UCSD-AML1 (cell line): ENCODE measurements around the gene NOC3L.
"Not testable (repeated sequence)": the region's sequence is repeated elsewhere in the genome, so short reads cannot be mapped to it uniquely, and the experiment has no call there.

ENCODE experiments used
- DNase-seq: peaks from one replicate; lab custom pipeline; 2025; ENCODE audit not compliant: unreplicated experiment; lab: John Stamatoyannopoulos, UW

Gene NOC3L

GRCh38 chr10:94361171-94361794, 1.5 kb downstream of the NOC3L start:
- DNase-seq: no peak

GRCh38 chr10:94358480-94358879, 4.3 kb downstream of the NOC3L start:
- DNase-seq: no peak

DNA sequence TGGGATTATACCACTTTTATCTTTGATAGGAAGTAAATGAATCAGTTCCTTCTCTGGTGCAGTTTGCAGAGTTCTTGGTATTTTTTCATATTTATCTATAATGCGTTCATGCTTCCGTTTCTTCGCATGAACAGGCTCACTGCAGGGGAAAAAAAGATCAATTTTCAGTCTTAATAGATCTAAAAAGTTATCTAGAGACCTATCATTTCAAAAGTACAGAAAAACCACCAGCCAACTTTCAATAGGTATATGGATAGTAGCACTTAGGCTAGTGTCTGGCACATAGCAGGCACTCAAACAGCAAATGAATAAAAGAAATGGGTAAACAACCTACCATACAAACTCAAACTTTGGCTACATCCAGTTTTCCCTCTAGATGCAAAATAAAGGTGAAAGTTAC, 5.5 kb downstream of the NOC3L start:
- no peak for DNase-seq

- no peak for DNase-seq
Observed at GRCh38 chr10:94355841-94356240, 6.9 kb downstream of the NOC3L start.

DNA sequence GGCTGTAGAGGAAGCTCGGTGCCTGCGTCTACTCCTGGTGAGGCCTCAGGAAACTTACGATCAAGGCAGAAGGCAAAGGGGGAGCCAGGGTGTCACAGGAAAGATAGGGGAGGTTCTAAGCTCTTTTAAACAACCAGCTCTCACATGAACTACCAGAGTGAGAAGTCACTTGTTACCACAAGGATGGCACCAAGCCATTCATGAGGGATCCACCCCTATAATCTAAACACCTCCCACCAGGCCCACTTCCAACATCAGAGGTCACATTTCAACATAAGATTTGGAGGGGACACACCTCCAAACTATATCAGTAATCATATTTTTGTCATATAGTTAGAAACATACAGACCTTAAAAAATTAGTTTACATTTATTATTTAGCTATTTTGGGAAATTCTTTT, 9.4 kb downstream of the NOC3L start:
- DNase-seq: no peak

GRCh38 chr10:94351089-94351488, 11.7 kb downstream of the NOC3L start:
- DNase-seq: no peak

DNA sequence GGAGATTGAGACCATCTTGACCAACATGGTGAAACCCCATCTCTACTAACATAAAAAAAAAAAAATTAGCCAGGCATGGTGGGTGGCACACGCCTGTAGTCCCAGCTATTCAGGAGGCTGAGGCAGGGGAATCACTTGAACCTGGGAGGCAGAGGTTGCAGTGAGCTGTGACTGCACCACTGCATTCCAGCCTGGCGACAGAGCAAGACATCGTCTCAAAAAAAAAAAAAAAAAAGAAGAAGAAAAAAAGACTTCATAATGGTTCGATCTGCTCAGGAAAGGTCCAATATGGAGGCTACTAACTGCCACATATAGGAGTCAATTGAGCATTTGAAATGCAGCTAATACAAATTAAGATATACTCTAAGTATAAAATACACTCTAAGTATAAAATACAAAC, 12.2 kb downstream of the NOC3L start:
- not testable (repeated sequence) for DNase-seq

GRCh38 chr10:94349327-94349726, 13.4 kb downstream of the NOC3L start:
- no peak for DNase-seq

GRCh38 chr10:94344522-94345122, 18.1 kb downstream of the NOC3L start:
- DNase-seq: no peak

DNA sequence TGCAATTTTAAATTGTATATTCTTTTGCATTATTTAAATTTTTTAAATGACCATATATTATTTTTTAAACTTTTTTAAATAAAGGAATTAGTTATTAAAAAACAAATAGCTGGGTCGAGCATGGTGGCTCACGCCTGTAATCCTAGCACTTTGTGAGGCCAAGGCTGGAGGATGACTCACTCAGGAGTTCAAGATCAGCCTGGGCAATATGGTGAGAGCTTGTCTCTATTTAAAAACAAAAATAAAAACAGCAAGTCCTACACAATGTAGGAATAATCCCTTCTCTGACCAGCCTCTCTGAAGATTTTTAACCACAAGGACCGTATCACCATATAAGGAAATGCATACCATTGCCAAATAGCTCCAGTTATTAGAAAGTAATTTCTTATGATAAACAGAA, 19.6 kb downstream of the NOC3L start:
- DNase-seq: no peak

DNA sequence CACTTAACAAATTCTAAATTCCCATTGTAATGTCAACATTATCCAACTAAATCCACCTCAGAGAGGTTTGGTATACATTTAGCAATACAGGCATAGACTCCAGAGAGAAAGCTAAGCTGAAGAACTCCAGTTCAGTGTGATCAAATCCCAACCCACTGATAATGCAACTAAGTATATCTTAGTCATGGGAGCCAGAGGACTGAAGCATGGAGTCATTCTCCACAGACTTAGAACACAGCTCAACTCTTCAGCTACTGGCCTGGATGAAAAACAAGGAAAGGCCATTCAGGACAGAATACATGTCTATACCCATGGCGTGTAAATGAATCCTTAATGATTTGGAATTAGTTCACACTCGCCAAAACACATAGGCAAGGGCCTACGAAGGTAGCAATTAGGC, 27.9 kb downstream of the NOC3L start:
- no peak for DNase-seq

GRCh38 chr10:94333051-94333450, 29.7 kb downstream of the NOC3L start:
- no peak for DNase-seq

- no peak for DNase-seq
Observed at GRCh38 chr10:94328613-94329012, 34.1 kb downstream of the NOC3L start.

GRCh38 chr10:94327649-94328048, 35.1 kb downstream of the NOC3L start:
- no peak for DNase-seq

DNA sequence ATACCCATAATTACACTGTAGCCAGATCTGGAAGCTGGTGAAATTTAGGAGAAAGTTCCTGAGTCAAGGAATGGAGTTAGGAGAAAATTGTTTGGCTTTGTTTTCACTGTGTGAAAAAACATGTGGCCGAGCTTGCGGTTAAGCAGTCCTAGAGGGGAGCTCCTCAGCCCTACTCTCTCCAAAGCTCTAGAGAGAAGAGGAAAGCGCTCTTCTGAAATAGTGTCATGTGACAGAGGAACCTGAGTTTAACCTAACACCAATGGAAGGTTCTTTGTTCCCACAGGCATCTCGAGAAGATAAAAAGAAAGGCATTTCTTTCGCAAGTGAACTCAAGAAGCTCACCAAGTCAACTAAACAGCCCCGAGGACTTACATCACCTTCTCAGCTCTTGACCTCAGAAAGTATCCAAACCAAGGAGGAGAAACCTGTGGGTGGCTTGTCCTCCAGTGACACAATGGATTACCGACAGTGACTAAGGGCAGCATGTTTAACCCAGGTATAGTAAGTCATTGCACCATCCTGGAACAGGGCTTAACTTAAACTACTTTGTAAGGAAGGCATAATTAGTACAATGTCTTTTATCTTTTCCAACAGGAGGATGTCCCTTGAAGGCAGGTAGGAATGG, 38.0 kb downstream of the NOC3L start:
- DNase-seq: no peak

- DNase-seq: peak; percentile 32
Observed at GRCh38 chr10:94320285-94320914, 42.3 kb downstream of the NOC3L start.

GRCh38 chr10:94316560-94316959, 46.2 kb downstream of the NOC3L start:
- DNase-seq: no peak

GRCh38 chr10:94315975-94316464, 46.7 kb downstream of the NOC3L start:
- DNase-seq: no peak

DNA sequence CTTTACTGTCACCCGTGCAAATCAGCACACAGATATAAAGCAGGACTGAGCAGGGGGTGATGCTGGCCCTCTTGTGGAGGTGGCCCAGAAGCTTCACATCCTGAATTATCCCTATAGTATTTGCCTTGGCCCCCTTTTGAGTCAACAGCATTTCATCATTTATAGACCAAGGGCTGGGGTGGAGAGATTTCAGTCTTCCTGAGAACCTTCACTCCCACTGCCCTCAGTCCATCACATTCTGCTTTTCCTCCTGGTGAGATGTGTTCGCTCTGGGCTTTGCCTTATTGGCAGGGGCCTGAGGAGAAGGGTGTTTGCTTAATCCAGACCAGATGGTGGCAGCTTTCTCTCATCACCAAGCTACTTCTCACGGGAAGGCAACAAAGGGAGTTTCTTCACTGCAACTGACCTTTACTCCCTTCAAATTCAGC, 47.7 kb downstream of the NOC3L start:
- no peak for DNase-seq

- DNase-seq: no peak
Observed at GRCh38 chr10:94310369-94310768, 52.4 kb downstream of the NOC3L start.

DNA sequence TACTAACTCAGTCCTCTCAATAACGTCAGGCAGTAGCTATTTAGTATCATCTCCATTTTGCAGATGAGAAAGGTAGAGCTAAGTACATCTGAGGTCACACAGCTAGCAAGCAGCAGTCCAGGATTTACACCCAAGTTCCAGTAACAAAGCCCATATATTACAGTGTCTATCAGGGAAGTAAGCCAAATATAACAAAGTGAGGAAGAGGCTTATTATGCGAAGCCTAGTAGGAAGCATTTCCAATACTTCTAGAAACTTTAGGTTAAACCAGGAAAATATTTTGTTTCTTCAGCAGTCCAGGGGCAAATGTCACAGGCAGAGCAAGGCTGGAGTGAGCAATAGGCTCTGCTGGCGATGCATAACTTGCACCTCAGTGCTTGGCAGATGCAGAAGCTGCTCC, 53.9 kb downstream of the NOC3L start:
- DNase-seq: no peak

DNA sequence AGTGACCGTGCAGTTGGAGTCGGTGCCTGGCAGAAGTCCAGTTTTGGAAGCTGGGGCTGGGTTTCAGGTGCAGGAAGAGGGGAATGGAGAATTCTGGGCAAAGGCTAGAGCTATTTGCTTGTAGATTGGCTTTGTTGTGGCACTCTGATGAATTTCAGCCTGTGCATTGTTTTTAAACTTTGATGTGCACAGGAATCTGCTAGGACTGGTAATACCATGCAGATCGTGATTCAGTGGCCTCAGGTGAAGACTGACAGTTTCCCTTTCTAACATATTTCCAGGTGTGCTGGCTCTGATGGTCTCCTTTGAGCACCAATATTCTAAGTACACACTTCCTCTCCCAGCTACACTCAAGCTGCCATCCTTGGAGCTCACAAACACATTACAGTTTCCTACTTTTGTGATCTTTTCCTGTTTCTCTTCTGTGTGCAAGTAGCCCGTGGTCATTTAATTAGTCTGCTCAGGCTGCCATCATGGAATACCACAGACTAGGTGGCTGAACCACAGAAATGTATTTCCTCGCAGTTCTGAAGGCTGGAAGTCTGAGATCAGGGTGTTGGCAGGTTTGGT, 55.6 kb downstream of the NOC3L start:
- no peak for DNase-seq
